ENCODE results near the gene SLAMF1.

- TF ChIP-seq, protein P1, sequence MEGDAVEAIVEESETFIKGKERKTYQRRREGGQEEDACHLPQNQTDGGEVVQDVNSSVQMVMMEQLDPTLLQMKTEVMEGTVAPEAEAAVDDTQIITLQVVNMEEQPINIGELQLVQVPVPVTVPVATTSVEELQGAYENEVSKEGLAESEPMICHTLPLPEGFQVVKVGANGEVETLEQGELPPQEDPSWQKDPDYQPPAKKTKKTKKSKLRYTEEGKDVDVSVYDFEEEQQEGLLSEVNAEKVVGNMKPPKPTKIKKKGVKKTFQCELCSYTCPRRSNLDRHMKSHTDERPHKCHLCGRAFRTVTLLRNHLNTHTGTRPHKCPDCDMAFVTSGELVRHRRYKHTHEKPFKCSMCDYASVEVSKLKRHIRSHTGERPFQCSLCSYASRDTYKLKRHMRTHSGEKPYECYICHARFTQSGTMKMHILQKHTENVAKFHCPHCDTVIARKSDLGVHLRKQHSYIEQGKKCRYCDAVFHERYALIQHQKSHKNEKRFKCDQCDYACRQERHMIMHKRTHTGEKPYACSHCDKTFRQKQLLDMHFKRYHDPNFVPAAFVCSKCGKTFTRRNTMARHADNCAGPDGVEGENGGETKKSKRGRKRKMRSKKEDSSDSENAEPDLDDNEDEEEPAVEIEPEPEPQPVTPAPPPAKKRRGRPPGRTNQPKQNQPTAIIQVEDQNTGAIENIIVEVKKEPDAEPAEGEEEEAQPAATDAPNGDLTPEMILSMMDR (IDR thresholded peaks at IDR 0.05): no peak
- TF ChIP-seq POLR2A (IDR thresholded peaks at IDR 0.05): no peak
Observed at GRCh38 chr1:160682983-160683865, 36.4 kb upstream of the SLAMF1 start.

Data from right lobe of liver (tissue), 4 donors.